Small intestine (tissue), 7 donors: Measurements from ENCODE around the gene ZDHHC16. TPM values are rescaled to one million over a fixed set of nuclear protein-coding genes. Genes with fewer than 3 reads are reported as not detected.
"Not testable (repeated sequence)": the region's sequence is repeated elsewhere in the genome, so short reads cannot be mapped to it uniquely, and the experiment has no call there.

Experiments
- DNase-seq, 2 donors: peaks; one replicate each; pipeline versions ENCODE4 v3.0.0 to v3.0.0-alpha.2; 2013
- FAIRE-seq: peaks from 2 replicates; lab custom pipeline; 2012; peaks lifted over from hg19 to GRCh38; lab: Jason Lieb, UNC
- H3K27ac ChIP-seq, 3 donors: one replicate each; pipeline ENCODE4 v1.5.1; 2013; ENCODE audit warnings: low read length in 2 of 3, mild to moderate bottlenecking in 2 of 3, control low read depth in 1 of 3, inconsistent platforms in 1 of 3, low read depth in 1 of 3, moderate library complexity in 1 of 3
- H3K27me3 ChIP-seq, 3 donors: one replicate each; pipeline ENCODE4 v1.6.1; 2013; ENCODE audit warnings: low read length in 3 of 3, inconsistent platforms in 1 of 3; ENCODE audit not compliant: control insufficient read depth in 3 of 3, insufficient read depth in 3 of 3
- H3K36me3 ChIP-seq, 3 donors: one replicate each; pipeline ENCODE4 v1.6.1; 2013; ENCODE audit warnings: low read length in 3 of 3, inconsistent platforms in 1 of 3, low read depth in 1 of 3, mild to moderate bottlenecking in 1 of 3, moderate library complexity in 1 of 3; ENCODE audit not compliant: control insufficient read depth in 3 of 3, insufficient read depth in 2 of 3
- H3K4me1 ChIP-seq, 3 donors: one replicate each; pipeline ENCODE4 v1.6.1; 2013; ENCODE audit warnings: low read length in 2 of 3, inconsistent platforms in 1 of 3, low read depth in 1 of 3, mild to moderate bottlenecking in 1 of 3, moderate library complexity in 1 of 3; ENCODE audit not compliant: control insufficient read depth in 3 of 3, insufficient read depth in 2 of 3
- H3K4me3 ChIP-seq, 3 donors: one replicate each; pipeline ENCODE4 v1.5.1; 2013; ENCODE audit warnings: low read length in 3 of 3, control low read depth in 1 of 3, inconsistent platforms in 1 of 3, low read depth in 1 of 3, mild to moderate bottlenecking in 1 of 3, moderate library complexity in 1 of 3
- H3K9me3 ChIP-seq, 2 donors: one replicate each; pipeline ENCODE4 v1.6.1; 2013; ENCODE audit warnings: low read depth in 1 of 2, low read length in 1 of 2; ENCODE audit not compliant: control insufficient read depth in 2 of 2, insufficient read depth in 1 of 2
- WGBS, 3 donors: extraction: QIAGEN DNeasy Blood & Tissue Kit; methylation state at CpG; one replicate each; pipeline ENCODE4 v1.1.7; 2013; 5-methylcytosine and 5-hydroxymethylcytosine counted together
- polyA plus RNA-seq, 4 donors: library from polyadenylated mRNA; stranded (reverse) in 3 of 4; unstranded in 1 of 4; fragments of 200-250 nt in 3 of 4; fragments of 120-200 nt in 1 of 4; gene quantifications; one replicate each; pipeline versions ENCODE4 v1.2.1 to v1.2.3, GENCODE V29; 2013
- donor health status: healthy with polysubstance abuse.
- donor health status: control.
- donor health status: control.
- donor health status: Bipolar disorder and iron deficiency.
- donor health status: healthy.

The ZDHHC16 gene
- polyA plus RNA-seq, 4 donors, result 17.0 to 36.0 (median 28.9) TPM

- Histone ChIP-seq H3K27me3 (no peaks in the 10 kb centered on the region), H3K9me3 (no peaks in the 10 kb centered on the region), H3K4me1 (no peaks in the 10 kb centered on the region), H3K36me3 (peaks cover 14 to 52% (median 28%) of the 10 kb centered on the region in 3 donors), H3K27ac (no peak overlapping the region), H3K4me3 (no peak overlapping the region)
- WGBS, 3 donors, result 96 to 100% (median 99%) methylated on average over 4 of the region's 4 CpGs
- DNase-seq, result no peak
- FAIRE-seq, result no peak
Observed at GRCh38 chr10:97474918-97475317, 28.9 kb downstream of the ZDHHC16 start.

- FAIRE-seq (no peak), DNase-seq (no peak)
- H3K4me3 ChIP-seq, result no peak overlapping the region
- H3K27me3 ChIP-seq, result no peaks in the 10 kb centered on the region
- H3K27ac ChIP-seq, result no peak overlapping the region
- H3K36me3 ChIP-seq, result peaks cover 16 to 54% (median 29%) of the 10 kb centered on the region in 3 donors
- H3K9me3 ChIP-seq, result no peaks in the 10 kb centered on the region
- no peaks in the 10 kb centered on the region for H3K4me1 ChIP-seq
- 73 to 88% (median 82%) methylated on average over 2 of the region's 2 CpGs for WGBS, 3 donors
Observed at GRCh38 chr10:97475936-97476594, 30.1 kb downstream of the ZDHHC16 start.

DNA sequence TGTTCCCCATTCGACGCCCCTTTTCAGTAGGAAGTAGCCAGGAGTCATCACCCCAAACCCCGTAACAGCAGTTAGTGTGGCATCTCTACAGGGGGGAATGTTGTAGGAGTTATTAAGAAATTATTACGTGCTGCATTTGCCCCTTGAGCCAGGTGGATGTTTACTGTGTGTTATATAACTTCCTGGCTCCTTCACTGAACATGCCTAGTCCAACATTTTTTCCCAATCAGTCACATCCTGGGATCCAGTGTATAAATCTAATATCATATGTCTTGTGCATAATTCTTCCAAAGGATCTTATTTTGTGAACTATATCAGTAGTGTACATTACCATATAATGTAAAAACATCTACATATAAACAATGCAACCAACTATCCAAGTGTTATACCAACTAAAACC lies 33.4 kb downstream of the ZDHHC16 start:
- not testable (repeated sequence) for FAIRE-seq, H3K4me1 ChIP-seq, DNase-seq, H3K27ac ChIP-seq, H3K4me3 ChIP-seq, H3K9me3 ChIP-seq, H3K27me3 ChIP-seq
- WGBS, 3 donors, result 89 to 98% (median 95%) methylated on average over 4 of the region's 4 CpGs
- H3K36me3 ChIP-seq, result peaks cover 13 to 43% (median 26%) of the 10 kb centered on the region in 3 donors

GRCh38 chr10:97479939-97480338 lies 34.0 kb downstream of the ZDHHC16 start:
- FAIRE-seq, result no peak

DNA sequence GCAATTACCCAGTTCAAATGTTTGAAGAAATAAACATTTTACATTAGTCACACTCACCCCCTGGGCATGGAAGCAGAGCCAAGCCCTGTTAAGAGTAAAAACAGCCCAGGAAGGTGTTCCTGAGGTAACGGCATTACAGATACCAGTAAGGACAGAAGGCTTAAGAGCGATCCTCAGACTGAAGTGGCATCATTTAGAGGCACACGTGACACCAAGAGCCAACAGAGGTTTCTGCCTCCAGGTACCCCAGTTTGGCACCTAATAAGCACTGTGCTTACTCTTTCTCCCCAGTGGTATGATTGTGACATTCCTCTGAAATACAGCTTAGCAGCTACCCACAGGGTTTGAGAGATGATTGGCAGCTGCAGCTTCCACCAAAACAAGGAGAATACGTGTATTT lies 35.1 kb downstream of the ZDHHC16 start:
- DNase-seq (no peak), FAIRE-seq (no peak)
- peaks cover 13 to 49% (median 19%) of the 10 kb centered on the region in 3 donors for H3K36me3 ChIP-seq
- H3K4me3 ChIP-seq, result no peak overlapping the region
- no peak overlapping the region for H3K27ac ChIP-seq
- 94 to 95% (median 95%) methylated on average over 4 of the region's 4 CpGs for WGBS, 3 donors
- H3K4me1 ChIP-seq, result no peaks in the 10 kb centered on the region
- H3K9me3 ChIP-seq, result no peaks in the 10 kb centered on the region
- no peaks in the 10 kb centered on the region for H3K27me3 ChIP-seq

More at GRCh38 chr10:97479939-97480338, 34.0 kb downstream of the ZDHHC16 start:
- peaks cover 13 to 47% (median 25%) of the 10 kb centered on the region in 3 donors for H3K36me3 ChIP-seq
- DNase-seq, result no peak
- H3K4me1 ChIP-seq, result no peaks in the 10 kb centered on the region
- H3K27me3 ChIP-seq, result no peaks in the 10 kb centered on the region
- H3K9me3 ChIP-seq, result no peaks in the 10 kb centered on the region
- no peak overlapping the region for H3K4me3 ChIP-seq
- WGBS, 3 donors, result 79 to 86% (median 80%) methylated on average over 9 of the region's 9 CpGs
- H3K27ac ChIP-seq, result no peak overlapping the region

- peaks cover 4 to 45% (median 19%) of the 10 kb centered on the region in 3 donors for H3K36me3 ChIP-seq
- H3K27ac ChIP-seq, result no peak overlapping the region
- H3K4me1 ChIP-seq, result no peaks in the 10 kb centered on the region
- no peaks in the 10 kb centered on the region for H3K9me3 ChIP-seq
- DNase-seq (no peak), FAIRE-seq (no peak)
- H3K4me3 ChIP-seq, result no peak overlapping the region
- 89 to 100% (median 92%) methylated on average over 1 of the region's 1 CpG for WGBS, 3 donors
- H3K27me3 ChIP-seq, result no peaks in the 10 kb centered on the region
Observed at GRCh38 chr10:97482381-97482780, 36.4 kb downstream of the ZDHHC16 start.

DNA sequence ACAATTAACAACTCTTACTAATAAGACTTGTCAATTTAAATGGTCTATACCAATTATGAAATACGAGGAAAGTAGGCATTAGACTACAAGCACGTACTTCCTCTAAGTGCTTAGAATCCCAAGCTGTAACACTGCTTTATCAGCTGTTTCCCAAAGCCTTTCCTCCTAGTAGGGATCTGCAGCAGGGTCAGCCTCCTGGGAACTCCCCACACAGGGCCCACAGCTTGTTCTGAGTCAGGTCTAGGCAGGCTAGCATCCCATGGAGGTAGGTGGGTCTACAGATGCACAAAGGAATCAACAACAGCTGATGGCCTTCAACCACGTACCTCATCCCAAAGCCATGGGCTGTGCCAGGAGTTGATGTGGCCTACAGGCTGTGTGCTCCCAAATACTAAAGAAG lies 37.5 kb downstream of the ZDHHC16 start:
- H3K4me3 ChIP-seq, result no peak overlapping the region
- H3K36me3 ChIP-seq, result peaks cover 4 to 42% (median 16%) of the 10 kb centered on the region in 3 donors
- no peaks in the 10 kb centered on the region for H3K9me3 ChIP-seq
- H3K4me1 ChIP-seq, result no peaks in the 10 kb centered on the region
- 79 to 92% (median 79%) methylated on average over 3 of the region's 3 CpGs for WGBS, 3 donors
- FAIRE-seq (no peak), DNase-seq (no peak)
- no peaks in the 10 kb centered on the region for H3K27me3 ChIP-seq
- H3K27ac ChIP-seq, result no peak overlapping the region

DNA sequence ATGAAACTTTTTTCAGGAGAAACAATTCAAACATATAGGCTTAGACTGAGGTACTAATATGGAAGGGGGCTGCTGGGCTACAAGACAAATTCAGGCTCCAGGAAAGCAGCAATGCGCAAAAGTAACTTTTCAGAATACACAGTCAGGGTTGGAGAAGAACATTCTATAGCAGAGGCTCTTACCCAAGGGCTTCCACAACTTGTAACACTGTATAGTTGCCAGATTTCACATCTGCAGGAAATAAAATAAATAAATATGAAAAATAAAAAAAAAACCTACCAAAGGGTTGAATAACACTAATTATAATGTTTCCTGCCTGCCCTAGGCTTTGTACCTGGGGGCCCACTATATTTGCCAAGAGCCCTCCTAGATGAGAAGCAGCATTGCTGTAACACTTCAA lies 37.9 kb downstream of the ZDHHC16 start:
- DNase-seq (no peak), FAIRE-seq (no peak)
- Histone ChIP-seq H3K4me1 (no peaks in the 10 kb centered on the region), H3K36me3 (peaks cover 4 to 39% (median 14%) of the 10 kb centered on the region in 3 donors), H3K27me3 (no peaks in the 10 kb centered on the region), H3K4me3 (no peak overlapping the region), H3K27ac (no peak overlapping the region), H3K9me3 (no peaks in the 10 kb centered on the region)
- WGBS, 3 donors, result 88 to 100% (median 94%) methylated on average over 1 of the region's 1 CpG
